H9 (cell line): Measurements from ENCODE around the gene OR2Z1. TPM values are rescaled to one million over a fixed set of nuclear protein-coding genes. Genes with fewer than 3 reads are reported as not detected.

Experiments
- DNase-seq: peaks from one replicate; pipeline ENCODE4 v3.0.0-alpha.2; 2017
- H2AFZ ChIP-seq: one replicate; pipeline ENCODE4 v1.6.1; 2013; ENCODE audit warnings: mild to moderate bottlenecking, low read length, control low read depth, moderate library complexity
- H2AK5ac ChIP-seq: 2 replicates; pipeline ENCODE4 v1.6.1; 2013; ENCODE audit warnings: low read length, control low read depth, mixed read lengths; ENCODE audit not compliant: insufficient read length
- H2BK120ac ChIP-seq: one replicate; pipeline ENCODE4 v1.6.1; 2013; ENCODE audit warnings: low read depth, mild to moderate bottlenecking, low read length, control low read depth, inconsistent platforms; ENCODE audit not compliant: poor library complexity, severe bottlenecking
- H2BK12ac ChIP-seq: 2 replicates; pipeline ENCODE4 v1.6.1; 2013; ENCODE audit warnings: low read length, control low read depth, mixed read lengths, low read depth; ENCODE audit not compliant: insufficient read length
- H2BK15ac ChIP-seq: 2 replicates; pipeline ENCODE4 v1.6.1; 2013; ENCODE audit warnings: low read depth, low read length, control low read depth
- H2BK20ac ChIP-seq: one replicate; pipeline ENCODE4 v1.6.1; 2013; ENCODE audit warnings: low read depth, mild to moderate bottlenecking, low read length, control low read depth, inconsistent platforms; ENCODE audit not compliant: poor library complexity, severe bottlenecking
- H2BK5ac ChIP-seq: 2 replicates; pipeline ENCODE4 v1.6.1; 2013; ENCODE audit warnings: low read length, control low read depth, mixed read lengths; ENCODE audit not compliant: insufficient read length
- H3K14ac ChIP-seq: 2 replicates; pipeline ENCODE4 v1.6.1; 2013; ENCODE audit warnings: low read length, control low read depth; ENCODE audit not compliant: insufficient read depth
- H3K18ac ChIP-seq: 2 replicates; pipeline ENCODE4 v1.6.1; 2013; ENCODE audit warnings: low read depth, mild to moderate bottlenecking, mixed read lengths, low read length, control low read depth; ENCODE audit not compliant: insufficient read length
- H3K23ac ChIP-seq: 2 replicates; pipeline ENCODE4 v1.6.1; 2013; ENCODE audit warnings: low read length, control low read depth, mixed read lengths, low read depth; ENCODE audit not compliant: insufficient read length
- H3K23me2 ChIP-seq: 2 replicates; pipeline ENCODE4 v1.6.1; 2013; ENCODE audit warnings: low read depth, mild to moderate bottlenecking, mixed read lengths, low read length, control low read depth; ENCODE audit not compliant: insufficient read length, poor library complexity, severe bottlenecking
- H3K27ac ChIP-seq: 2 replicates; pipeline ENCODE4 v1.5.1; 2013; ENCODE audit warnings: low read length, control low read depth, mixed read lengths, low read depth; ENCODE audit not compliant: insufficient read length
- H3K27me3 ChIP-seq: 2 replicates; pipeline ENCODE4 v1.6.1; 2013; ENCODE audit warnings: low read length, control low read depth, inconsistent platforms; ENCODE audit not compliant: insufficient read depth
- H3K4ac ChIP-seq: 2 replicates; pipeline ENCODE4 v1.6.1; 2013; ENCODE audit warnings: low read depth, mild to moderate bottlenecking, control low read depth, inconsistent platforms, low read length, moderate library complexity
- H3K4me1 ChIP-seq: 2 replicates; pipeline ENCODE4 v1.6.1; 2013; ENCODE audit warnings: low read length, control low read depth, inconsistent platforms; ENCODE audit not compliant: insufficient read depth
- H3K4me2 ChIP-seq: 2 replicates; pipeline ENCODE4 v1.6.1; 2013; ENCODE audit warnings: low read length, control low read depth, mixed read lengths; ENCODE audit not compliant: insufficient read length, insufficient read depth
- H3K56ac ChIP-seq: 2 replicates; pipeline ENCODE4 v1.6.1; 2013; ENCODE audit warnings: low read depth, mild to moderate bottlenecking, mixed read lengths, low read length, control low read depth; ENCODE audit not compliant: insufficient read length
- H3K79me1 ChIP-seq: 2 replicates; pipeline ENCODE4 v1.6.1; 2013; ENCODE audit warnings: low read depth, mild to moderate bottlenecking, moderate library complexity, low read length, control low read depth, inconsistent platforms; ENCODE audit not compliant: insufficient read depth, poor library complexity, severe bottlenecking
- H3K79me2 ChIP-seq: 2 replicates; pipeline ENCODE4 v1.6.1; 2013; ENCODE audit warnings: low read length, control low read depth, inconsistent platforms; ENCODE audit not compliant: insufficient read depth
- H3K9ac ChIP-seq: 2 replicates; pipeline ENCODE4 v1.6.1; 2013; ENCODE audit warnings: low read length, control low read depth, mixed read lengths; ENCODE audit not compliant: insufficient read length; ENCODE audit errors: extremely low read depth
- H3K9me3 ChIP-seq: one replicate; pipeline ENCODE4 v1.6.1; 2013; ENCODE audit warnings: low read depth, low read length, inconsistent platforms; ENCODE audit not compliant: control insufficient read depth
- H3T11ph ChIP-seq: one replicate; pipeline ENCODE4 v1.6.1; 2013; ENCODE audit warnings: mild to moderate bottlenecking, low read length, control low read depth, inconsistent platforms
- H4K20me1 ChIP-seq: one replicate; pipeline ENCODE4 v1.6.1; 2013; ENCODE audit not compliant: control insufficient read depth, insufficient read length, insufficient read depth
- H4K5ac ChIP-seq: 2 replicates; pipeline ENCODE4 v1.6.1; 2013; ENCODE audit warnings: low read depth, mild to moderate bottlenecking, mixed read lengths, low read length, control low read depth; ENCODE audit not compliant: insufficient read length
- H4K8ac ChIP-seq: replicated peaks from 2 replicates; pipeline ENCODE4 v1.6.1; 2013; ENCODE audit warnings: low read length, control low read depth, mixed read lengths, low read depth; ENCODE audit not compliant: insufficient read length
- H4K91ac ChIP-seq: 2 replicates; pipeline ENCODE4 v1.6.1; 2013; ENCODE audit warnings: low read depth, mild to moderate bottlenecking, moderate library complexity, mixed read lengths, low read length, control low read depth; ENCODE audit not compliant: insufficient read length
- H3K27ac Mint-ChIP-seq, 3 experiments: 2 replicates in 2 of 3; 3 replicates in 1 of 3; pipeline ENCODE4 v1.8.0; 2020 to 2021; ENCODE audit warnings: mixed read lengths in 3 of 3, mild to moderate bottlenecking in 1 of 3, moderate library complexity in 1 of 3
- H3K27me3 Mint-ChIP-seq: 2 replicates; pipeline ENCODE4 v1.8.0; 2021; ENCODE audit warnings: low read depth, mild to moderate bottlenecking, moderate library complexity, mixed read lengths
- H3K36me3 Mint-ChIP-seq, 3 experiments: 2 replicates in 2 of 3; 3 replicates in 1 of 3; pipeline ENCODE4 v1.8.0; 2020 to 2021; ENCODE audit warnings: low read depth in 3 of 3, mixed read lengths in 3 of 3; ENCODE audit not compliant: insufficient read depth in 1 of 3
- H3K4me1 Mint-ChIP-seq, 2 experiments: 2 replicates each; pipeline ENCODE4 v1.8.0; 2020; ENCODE audit warnings: mixed read lengths in 2 of 2
- H3K4me3 Mint-ChIP-seq, 2 experiments: 2 replicates in 1 of 2; 3 replicates in 1 of 2; pipeline ENCODE4 v1.8.0; 2020 to 2021; ENCODE audit warnings: mild to moderate bottlenecking in 2 of 2, mixed read lengths in 2 of 2, moderate library complexity in 1 of 2
- H3K9me3 Mint-ChIP-seq, 2 experiments: 2 replicates in 1 of 2; 3 replicates in 1 of 2; pipeline ENCODE4 v1.8.0; 2020; ENCODE audit warnings: mild to moderate bottlenecking in 2 of 2, mixed read lengths in 2 of 2, moderate library complexity in 1 of 2
- CTCF ChIP-seq: fragments of 200-600 bp; sonication (generic); conservative IDR thresholded peaks from 3 replicates; pipeline ENCODE4 v1.8.0; 2021; ENCODE audit warnings: antibody characterized with exemption, mild to moderate bottlenecking
- WGBS: extraction: QIAGEN DNeasy Blood & Tissue Kit; methylation state at CpG from one replicate; pipeline ENCODE4 v1.1.7; 2013; ENCODE audit warnings: missing lambda C conversion rate, low lambda C conversion rate, mixed read lengths; ENCODE audit not compliant: insufficient read length; ENCODE audit errors: extremely low coverage; 5-methylcytosine and 5-hydroxymethylcytosine counted together
- total RNA-seq: library from RNA; stranded (reverse); gene quantifications from 2 replicates; pipeline ENCODE4 v1.2.1, GENCODE V29; 2021

The OR2Z1 gene
- total RNA-seq, 1 experiment from 2014 or later: not detected

DNA sequence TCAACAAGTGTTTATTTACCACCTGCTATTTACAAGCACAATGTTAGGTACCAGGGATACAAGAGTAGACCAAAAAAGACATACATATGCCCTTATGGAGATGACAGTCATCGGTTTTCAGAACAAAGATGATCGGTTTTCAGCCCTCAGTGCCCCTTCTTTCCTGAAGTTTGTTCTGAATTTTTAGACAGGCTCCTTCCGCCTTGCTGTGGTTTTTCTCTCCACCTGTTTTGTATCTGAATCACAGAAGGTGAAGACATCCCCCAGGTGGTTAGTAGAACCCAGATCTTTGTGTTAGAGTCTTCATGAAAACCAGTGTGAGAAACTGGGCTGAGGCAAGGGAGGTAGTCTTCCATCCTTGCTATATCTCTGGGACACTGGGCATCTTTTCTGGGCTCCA, 46.4 kb upstream of the OR2Z1 start:
- Histone ChIP-seq H2AFZ (no peak overlapping the region), H3K4me2 (no peak overlapping the region), H3K56ac (no peak overlapping the region), H2BK5ac (no peak overlapping the region), H2AK5ac (no peak overlapping the region), H3K23ac (no peak overlapping the region), H4K20me1 (no peaks in the 10 kb centered on the region), H2BK12ac (no peak overlapping the region), H3K23me2 (no peaks in the 10 kb centered on the region), H3K9me3 (no peaks in the 10 kb centered on the region), H4K8ac (no peak overlapping the region), H3K14ac (no peak overlapping the region), H3K4me1 (no peaks in the 10 kb centered on the region), H4K5ac (no peak overlapping the region), H2BK20ac (no peak overlapping the region), H3T11ph (no peak overlapping the region), H2BK15ac (no peak overlapping the region), H3K27ac (no peak overlapping the region), H3K4ac (no peak overlapping the region), H2BK120ac (no peak overlapping the region), H3K27me3 (no peaks in the 10 kb centered on the region), H3K18ac (no peak overlapping the region), H4K91ac (no peak overlapping the region), H3K79me2 (no peaks in the 10 kb centered on the region), H3K9ac (no peak overlapping the region), H3K79me1 (no peaks in the 10 kb centered on the region)
- TF ChIP-seq CTCF: no peak
- Mint-ChIP-seq H3K9me3 (peaks cover 14 to 38% of the 10 kb centered on the region in 2 experiments), H3K27me3 (peaks cover 8% of the 10 kb centered on the region), H3K4me1 (no peaks in the 10 kb centered on the region), H3K36me3 (peaks cover 3 to 6% (median 5%) of the 10 kb centered on the region in 3 experiments; a peak in 4 of 7 replicates), H3K4me3 (no peak overlapping the region), H3K27ac (no peak overlapping the region)
- no peak for DNase-seq
- no CpG with 5 or more reads among the region's 3 CpGs for WGBS
